Stimulated activated CD4-positive, alpha-beta T cell treated with anti-CD3 and anti-CD28 coated beads, Interleukin-1b, Interleukin-23, amount 100 ng/mL, for 1 hour (primary cell): ENCODE results near the gene NOC3L.
"Not testable (repeated sequence)": the region's sequence is repeated elsewhere in the genome, so short reads cannot be mapped to it uniquely, and the experiment has no call there.

Source experiments
- DNase-seq, 2 donors: peaks; one replicate each; pipeline ENCODE4 v3.0.0-alpha.2; 2020; ENCODE audit warnings: low read depth in 2 of 2

NOC3L gene

GRCh38 chr10:94362360-94363250 lies at the start of gene NOC3L:
Gene NOC3L, minus strand, starts transcription at chr10:94362939. Its CDS starts 101 bp downstream, at chr10:94362838.
- DNase-seq: peak; percentile 78 to 96

- DNase-seq: no peak
Measured at GRCh38 chr10:94412449-94412848, 49.7 kb upstream of the NOC3L start.

GRCh38 chr10:94411304-94411703 lies 48.6 kb upstream of the NOC3L start:
- no peak for DNase-seq

- no peak for DNase-seq
Measured at GRCh38 chr10:94409021-94409657, 46.4 kb upstream of the NOC3L start.

- DNase-seq: no peak
Measured at GRCh38 chr10:94407668-94408067, 44.9 kb upstream of the NOC3L start.

DNA sequence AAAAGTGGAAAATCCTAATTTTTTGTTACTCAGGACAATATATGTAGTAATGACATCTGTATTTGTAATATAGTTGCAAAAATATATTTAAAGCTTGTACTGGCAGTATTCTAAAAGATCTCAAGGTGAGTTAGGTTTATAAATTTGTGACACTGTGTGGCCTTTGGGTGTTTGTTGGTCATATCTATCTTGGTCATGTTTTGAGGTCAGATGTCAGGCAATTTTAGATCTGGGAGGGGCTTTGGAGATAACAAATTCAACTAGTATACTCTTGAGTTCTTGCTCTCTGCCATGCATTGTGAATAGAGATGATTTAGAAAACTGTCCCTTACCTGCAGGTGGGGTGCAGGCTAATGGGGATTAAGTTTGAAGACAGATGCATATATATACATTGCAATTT lies 42.7 kb upstream of the NOC3L start:
- no peak for DNase-seq

DNA sequence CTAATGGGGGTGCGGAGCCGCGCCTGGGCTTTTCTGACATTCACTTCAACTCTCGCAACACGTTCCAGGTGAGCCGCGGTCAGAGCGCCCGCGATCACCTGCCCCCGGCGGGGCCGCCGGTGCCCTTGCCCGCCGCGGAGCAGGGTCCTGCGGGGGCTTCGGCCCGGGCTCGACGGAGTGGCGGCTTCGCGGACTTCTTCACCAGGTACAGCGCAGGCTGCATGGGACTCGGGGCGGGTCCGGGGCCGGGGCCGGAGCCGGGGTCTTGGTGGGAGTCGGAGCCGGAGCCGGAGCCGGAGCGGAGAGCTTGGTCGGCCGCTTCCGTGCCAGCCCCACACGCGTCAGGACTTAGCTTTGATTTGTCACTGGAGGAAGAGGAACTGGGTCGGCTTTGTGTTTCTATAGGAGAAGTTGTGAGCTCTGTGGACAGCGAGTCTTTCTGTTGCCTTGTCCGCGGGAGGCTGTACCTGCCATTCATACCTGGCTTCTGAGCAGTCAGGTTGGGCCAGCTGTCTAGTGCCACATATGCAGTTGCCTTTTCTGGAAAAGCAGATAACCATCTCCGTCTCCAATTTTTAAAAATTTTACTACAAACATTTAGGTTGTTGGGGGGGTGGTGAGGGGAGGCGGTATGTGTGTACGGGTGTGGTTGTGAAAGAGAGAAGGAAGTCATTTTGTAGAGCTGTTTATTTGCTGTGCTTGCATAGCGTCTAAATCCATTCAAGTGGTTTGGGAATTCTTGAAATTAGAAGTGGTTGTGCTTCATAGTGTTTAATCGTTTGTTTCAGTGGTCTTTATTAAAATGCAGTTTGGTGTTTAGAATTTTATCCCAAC lies 40.9 kb upstream of the NOC3L start:
- no peak for DNase-seq

DNA sequence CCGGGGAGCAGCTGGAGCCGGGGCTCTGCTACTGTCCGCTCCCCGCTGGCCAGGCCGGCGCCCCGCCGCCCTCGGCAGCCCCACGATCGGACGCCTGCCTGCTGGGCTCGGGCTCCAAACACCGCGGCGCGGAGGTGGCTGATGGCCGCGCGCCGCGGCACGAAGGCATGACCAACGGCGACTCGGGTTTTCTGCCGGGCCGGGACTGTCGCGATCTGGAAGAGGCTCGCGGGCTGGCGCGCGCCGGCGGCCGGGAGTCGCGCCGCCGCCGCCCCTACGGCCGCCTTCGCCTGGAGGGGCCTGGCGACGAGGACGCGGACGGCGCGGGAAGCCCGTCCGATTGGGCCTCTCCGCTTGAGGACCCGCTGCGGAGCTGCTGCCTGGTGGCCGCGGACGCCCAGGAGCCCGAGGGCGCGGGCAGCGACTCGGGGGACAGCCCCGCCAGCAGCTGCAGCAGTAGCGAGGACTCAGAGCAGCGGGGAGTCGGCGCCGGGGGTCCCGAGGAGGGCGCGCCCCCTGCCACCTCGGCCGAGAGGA lies 40.2 kb upstream of the NOC3L start:
- DNase-seq: no peak

DNA sequence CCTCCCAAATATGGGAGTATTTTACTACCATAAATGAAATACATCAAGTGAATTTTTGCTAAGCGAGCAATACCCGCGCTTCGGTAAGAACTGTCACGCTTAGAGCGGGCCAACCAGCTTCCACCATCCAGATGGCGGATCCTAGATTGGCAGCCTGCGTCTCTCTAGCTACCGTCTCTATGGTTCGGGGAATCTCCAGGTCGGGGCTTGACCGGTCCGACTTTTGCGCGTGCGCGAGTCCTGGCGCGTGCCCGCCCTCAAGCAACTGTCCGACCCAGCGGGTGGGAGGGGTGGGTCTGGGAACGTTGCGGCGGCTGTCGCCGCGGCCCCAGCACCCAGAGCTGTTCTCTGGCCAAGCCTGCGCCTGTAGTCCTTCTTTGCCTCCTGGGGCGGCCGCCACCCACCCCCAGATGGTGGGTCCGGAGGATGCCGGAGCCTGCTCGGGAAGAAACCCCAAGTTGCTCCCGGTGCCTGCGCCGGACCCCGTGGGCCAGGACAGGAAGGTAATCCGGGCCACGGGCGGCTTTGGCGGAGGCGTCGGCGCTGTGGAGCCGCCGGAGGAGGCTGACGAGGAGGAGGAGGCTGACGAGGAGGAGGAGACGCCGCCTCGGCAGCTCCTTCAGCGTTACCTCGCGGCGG lies 39.6 kb upstream of the NOC3L start, which contains the start of gene TBC1D12:
Gene TBC1D12 (plus strand): TSS at position 338 of the 639 bp plus-strand sequence. CDS start 73 bp downstream, at position 411.
- no peak for DNase-seq

DNA sequence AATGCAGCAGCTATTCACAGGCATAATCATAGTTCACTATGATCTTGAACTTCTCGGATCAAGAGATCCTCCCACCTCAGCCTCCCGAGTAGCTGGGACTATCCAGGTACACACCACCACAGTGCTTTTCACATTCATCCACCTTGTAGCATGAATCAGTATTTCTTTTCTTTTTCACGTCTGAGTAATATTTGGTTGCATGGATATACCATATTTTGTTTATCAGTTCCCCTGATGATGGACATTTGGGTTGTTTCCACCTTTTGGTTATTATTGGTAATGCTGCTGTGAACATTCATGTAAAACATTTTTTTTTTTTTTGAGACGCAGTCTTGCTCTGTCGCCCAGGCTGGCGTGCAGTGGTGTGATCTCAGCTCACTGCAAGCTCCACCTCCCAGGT lies 36.0 kb upstream of the NOC3L start:
- no peak for DNase-seq

DNA sequence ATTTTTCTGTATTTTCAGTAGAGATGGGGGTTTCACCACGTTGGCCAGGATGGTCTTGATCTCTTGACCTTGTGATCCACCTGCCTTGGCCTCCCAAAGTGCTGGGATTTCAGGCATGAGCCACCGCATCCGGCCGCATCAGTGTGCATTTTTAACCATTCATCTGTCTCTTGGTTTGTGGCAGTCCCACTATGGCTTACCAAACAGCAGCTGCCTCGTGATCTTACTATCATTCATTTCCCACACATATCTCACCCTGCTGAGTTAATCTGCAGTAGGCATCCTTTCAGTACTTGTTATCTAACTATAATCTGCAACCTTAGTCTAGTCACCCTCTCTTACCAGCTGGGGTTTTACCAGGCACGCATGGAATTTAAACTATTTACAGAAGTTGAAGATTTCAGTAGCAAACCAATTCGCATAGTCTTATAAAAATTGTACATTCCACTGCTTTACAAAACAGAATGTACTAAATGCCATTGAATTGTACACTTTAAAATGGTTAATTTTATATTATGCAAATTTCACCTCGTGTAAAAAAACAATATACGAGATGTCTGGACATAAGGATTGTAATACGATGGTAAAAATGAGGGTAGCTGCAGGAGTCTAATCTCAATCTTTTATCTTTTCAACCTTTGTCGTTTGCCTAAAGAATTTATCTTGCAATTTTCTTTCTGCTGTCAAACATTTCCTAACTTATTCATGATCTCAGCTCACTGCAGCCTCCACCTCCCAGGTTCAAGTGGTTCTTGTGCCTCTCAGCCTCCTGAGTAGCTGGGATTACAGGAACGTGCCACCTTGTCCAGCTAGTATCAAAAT lies 35.0 kb upstream of the NOC3L start:
- no peak for DNase-seq

DNA sequence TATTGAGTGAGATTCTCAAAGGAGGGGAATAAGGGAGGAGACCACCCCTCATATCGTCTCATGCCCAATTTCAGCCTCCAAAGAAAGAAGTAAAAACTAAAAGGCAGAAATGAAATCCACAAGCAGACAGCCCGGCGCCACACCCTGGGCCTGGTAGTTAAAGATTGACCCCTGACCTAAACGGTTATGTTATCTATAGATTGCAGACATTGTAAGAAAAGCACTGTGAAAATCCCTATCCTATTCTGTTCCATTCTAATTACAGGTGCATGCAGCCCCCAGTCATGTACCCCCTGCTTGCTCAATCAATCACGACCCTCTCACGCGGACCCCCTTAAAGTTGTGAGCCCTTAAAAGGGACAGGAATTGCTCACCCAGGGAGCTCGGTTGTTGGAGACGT lies 29.4 kb upstream of the NOC3L start:
- not testable (repeated sequence) for DNase-seq

- not testable (repeated sequence) for DNase-seq
Measured at GRCh38 chr10:94385733-94386132, 23.0 kb upstream of the NOC3L start.

DNA sequence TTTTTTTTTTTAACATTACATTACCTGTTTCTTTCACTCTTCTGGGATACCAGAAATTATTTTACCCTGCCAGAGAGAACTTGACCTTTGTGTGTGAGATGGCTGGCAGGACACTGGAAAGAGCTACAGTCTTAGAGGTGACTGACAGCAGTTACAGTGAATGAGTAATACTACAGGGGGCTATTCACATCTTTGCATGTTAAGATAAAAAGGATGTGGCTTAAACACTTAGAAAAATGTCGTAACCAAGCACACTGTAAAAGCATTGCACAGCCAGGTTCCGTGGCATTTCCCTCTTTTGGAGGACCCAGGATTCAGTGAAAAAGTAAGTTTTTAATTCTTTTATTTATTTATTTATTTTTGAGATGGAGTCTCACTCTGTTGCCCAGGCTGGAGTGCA lies 20.8 kb upstream of the NOC3L start:
- DNase-seq: no peak

GRCh38 chr10:94376865-94377264 lies 14.1 kb upstream of the NOC3L start:
- no peak for DNase-seq

DNA sequence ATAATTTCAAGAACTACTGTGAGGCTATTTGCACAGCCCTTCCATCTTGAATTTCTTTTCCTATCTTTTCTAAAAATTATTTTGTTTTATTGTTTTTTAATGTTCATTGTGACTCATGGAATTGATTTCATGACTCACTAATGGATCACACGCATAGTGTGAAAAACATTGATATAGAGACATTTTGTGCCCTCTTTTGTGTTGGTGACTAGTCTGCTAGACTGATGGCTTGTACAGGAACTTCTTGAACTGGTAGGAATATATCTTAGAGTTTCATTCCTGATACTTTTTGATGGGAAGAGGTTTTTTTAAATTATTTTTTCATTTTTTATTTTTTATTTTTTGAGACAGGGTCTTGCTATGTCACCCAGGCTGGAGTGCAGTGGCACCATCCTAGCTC lies 12.6 kb upstream of the NOC3L start:
- no peak for DNase-seq

GRCh38 chr10:94370501-94370900 lies 7.8 kb upstream of the NOC3L start:
- no peak for DNase-seq

DNA sequence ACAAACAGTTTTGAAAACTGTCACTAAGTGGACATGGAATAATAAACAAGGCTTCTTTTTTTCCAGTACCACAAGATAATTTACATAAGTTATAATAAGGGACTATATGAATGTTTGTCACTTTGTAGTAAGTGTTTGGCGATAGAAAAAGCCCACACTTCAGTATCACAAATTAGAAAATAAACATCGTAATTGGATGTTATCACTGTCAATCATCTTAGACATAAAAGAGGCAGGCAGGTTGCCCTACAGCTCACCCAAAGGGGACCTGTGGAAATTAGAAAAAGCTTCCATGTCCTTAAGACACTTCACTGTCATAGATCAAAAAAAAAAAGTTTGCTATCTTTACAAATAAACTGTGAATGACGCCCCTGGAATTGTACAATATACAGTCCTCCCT lies 3.6 kb upstream of the NOC3L start:
- DNase-seq: no peak

DNA sequence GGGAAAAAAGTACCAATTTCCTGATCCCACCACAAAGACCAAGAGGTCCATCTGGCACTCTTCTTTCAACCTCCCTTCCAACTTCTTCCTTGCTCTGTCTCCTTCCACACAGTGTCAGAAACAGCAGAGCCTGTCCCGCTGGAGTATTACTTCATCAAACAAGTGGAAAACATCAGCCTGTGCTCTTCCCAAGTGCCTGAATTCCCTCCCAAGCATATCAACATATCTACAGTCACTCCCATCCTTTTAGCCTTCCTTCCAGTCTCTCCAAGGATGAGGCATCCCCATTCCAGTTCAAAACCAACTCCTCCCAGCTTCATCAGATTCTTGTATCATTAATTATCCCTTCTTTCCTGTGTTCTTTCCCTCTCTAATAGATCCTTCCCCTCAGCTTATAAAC lies 1.7 kb upstream of the NOC3L start:
- DNase-seq: no peak

- no peak for DNase-seq
Measured at GRCh38 chr10:94363251-94363565, 469 bp upstream of the NOC3L start.
